Effector CD8-positive, alpha-beta T cell (primary cell): Measurements from ENCODE around the gene DYNC2H1.
"Not testable (repeated sequence)": the region's sequence is repeated elsewhere in the genome, so short reads cannot be mapped to it uniquely, and the experiment has no call there.

Source experiments
- DNase-seq: peaks from one replicate; lab custom pipeline; 2025; lab: John Stamatoyannopoulos, UW

Gene DYNC2H1

GRCh38 chr11:103114836-103115235 is 5.6 kb downstream of the DYNC2H1 start:
- DNase-seq: no peak

GRCh38 chr11:103125462-103125861 is 16.2 kb downstream of the DYNC2H1 start:
- no peak for DNase-seq

GRCh38 chr11:103141986-103142385 is 32.8 kb downstream of the DYNC2H1 start:
- DNase-seq: not testable (repeated sequence)

- DNase-seq: no peak
Measured at GRCh38 chr11:103147627-103148026, 38.4 kb downstream of the DYNC2H1 start.

- DNase-seq: no peak
Measured at GRCh38 chr11:103157542-103157941, 48.3 kb downstream of the DYNC2H1 start.

GRCh38 chr11:103164093-103164796 is 55.0 kb downstream of the DYNC2H1 start:
- DNase-seq: no peak

- no peak for DNase-seq
Measured at GRCh38 chr11:103167166-103167565, 57.9 kb downstream of the DYNC2H1 start.

- no peak for DNase-seq
Measured at GRCh38 chr11:103170865-103171264, 61.6 kb downstream of the DYNC2H1 start.

GRCh38 chr11:103175461-103176129 is 66.4 kb downstream of the DYNC2H1 start:
- no peak for DNase-seq

GRCh38 chr11:103183981-103184611 is 74.9 kb downstream of the DYNC2H1 start:
- no peak for DNase-seq

GRCh38 chr11:103202048-103202651 is 92.9 kb downstream of the DYNC2H1 start:
- DNase-seq: no peak

GRCh38 chr11:103210543-103210942 is 101.3 kb downstream of the DYNC2H1 start:
- no peak for DNase-seq

- DNase-seq: no peak
Measured at GRCh38 chr11:103215812-103216211, 106.6 kb downstream of the DYNC2H1 start.

- no peak for DNase-seq
Measured at GRCh38 chr11:103220133-103220532, 110.9 kb downstream of the DYNC2H1 start.

GRCh38 chr11:103222806-103223205 is 113.6 kb downstream of the DYNC2H1 start:
- no peak for DNase-seq

GRCh38 chr11:103228807-103229206 is 119.6 kb downstream of the DYNC2H1 start:
- DNase-seq: no peak

GRCh38 chr11:103234974-103235373 is 125.7 kb downstream of the DYNC2H1 start:
- no peak for DNase-seq

GRCh38 chr11:103241574-103241973 is 132.3 kb downstream of the DYNC2H1 start:
- DNase-seq: no peak

- DNase-seq: no peak
Measured at GRCh38 chr11:103254123-103254522, 144.9 kb downstream of the DYNC2H1 start.

GRCh38 chr11:103257360-103257759 is 148.1 kb downstream of the DYNC2H1 start:
- DNase-seq: no peak

GRCh38 chr11:103266167-103266831 is 157.1 kb downstream of the DYNC2H1 start:
- no peak for DNase-seq

- DNase-seq: no peak
Measured at GRCh38 chr11:103272876-103273275, 163.7 kb downstream of the DYNC2H1 start.
